HG02763 (cell line): ENCODE data around the gene ATP11A.
"Not testable (repeated sequence)": the region's sequence is repeated elsewhere in the genome, so short reads cannot be mapped to it uniquely, and the experiment has no call there.

Experiments used
- ATAC-seq: cut with Tn5 transposase; IDR thresholded peaks from one replicate; pipeline ENCODE4 v1.9.1; 2021; ENCODE audit warnings: mild to moderate bottlenecking, moderate library complexity; ENCODE audit not compliant: unreplicated experiment

Gene ATP11A

DNA sequence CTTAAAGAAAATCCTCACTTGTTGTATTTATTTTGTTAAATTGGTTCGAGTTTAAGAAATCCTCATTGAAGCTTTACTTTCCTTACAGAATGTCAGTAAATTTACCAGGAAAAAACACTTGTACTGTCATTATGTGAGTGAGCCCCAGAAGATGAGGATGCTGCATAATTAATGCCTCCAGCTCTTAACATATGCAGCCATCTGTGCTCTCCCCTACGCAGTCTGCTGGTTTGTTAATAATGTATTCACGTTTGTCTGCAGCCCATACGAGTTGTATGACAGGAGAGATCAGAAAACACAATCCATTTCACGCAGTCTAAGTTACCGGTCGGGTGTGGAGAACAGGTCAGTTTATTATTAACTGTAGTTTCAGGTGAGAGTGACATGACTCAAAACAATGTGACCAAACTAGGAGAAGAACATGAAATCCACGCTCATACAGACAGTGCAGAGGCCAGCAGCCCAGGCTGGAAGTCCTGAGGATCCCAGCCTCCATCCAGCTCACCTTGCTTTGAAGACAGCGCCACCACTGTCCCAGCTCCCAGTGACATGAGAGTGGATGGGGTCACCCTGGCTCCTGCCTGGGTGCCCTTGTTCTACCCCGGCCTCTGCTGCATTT lies 19.8 kb upstream of the ATP11A start:
- ATAC-seq = no peak

DNA sequence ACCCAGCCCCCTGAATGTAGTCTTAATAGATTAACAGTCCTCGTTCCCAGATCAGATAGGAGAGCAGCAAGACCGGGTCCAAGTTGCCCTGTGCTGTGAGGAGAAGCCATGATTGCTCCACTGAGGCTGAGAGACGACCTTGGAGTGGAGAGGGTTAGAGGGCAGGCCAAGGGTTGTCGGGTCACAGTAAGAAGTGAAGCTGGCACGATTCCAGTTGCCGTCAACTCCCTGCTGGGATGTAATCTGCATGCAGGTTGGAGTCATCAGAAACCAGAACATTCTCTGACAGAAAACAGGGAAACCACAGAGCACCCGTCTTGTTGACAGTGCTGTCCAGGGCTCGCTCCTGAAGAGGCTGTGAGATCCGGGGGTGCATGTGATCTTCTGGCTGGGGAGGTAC lies 19.0 kb upstream of the ATP11A start:
- no peak for ATAC-seq

GRCh38 chr13:112671359-112671758 lies 18.5 kb upstream of the ATP11A start:
- ATAC-seq = no peak

GRCh38 chr13:112672651-112673284 lies 17.1 kb upstream of the ATP11A start:
- ATAC-seq = no peak

- no peak for ATAC-seq
Measured at GRCh38 chr13:112674412-112675365, 15.1 kb upstream of the ATP11A start.

DNA sequence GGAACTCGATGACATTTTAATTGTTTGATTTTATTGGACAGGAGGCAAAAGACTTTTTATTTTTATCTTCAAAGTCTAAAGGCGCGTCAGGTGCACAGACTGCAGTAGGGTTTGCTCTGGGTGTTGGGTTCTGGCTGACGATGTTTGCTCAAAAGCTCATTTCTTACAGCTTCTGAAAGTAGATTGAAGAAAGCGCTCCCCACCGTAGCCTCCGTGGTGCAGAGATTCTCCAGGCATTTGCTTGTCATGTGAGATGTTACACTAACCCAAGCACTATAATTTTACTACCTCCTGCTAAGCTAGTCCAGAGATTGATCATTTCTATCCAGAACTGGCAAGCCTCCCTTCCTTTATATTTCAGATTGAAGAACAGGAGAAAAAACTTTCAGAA lies 14.5 kb upstream of the ATP11A start:
- no peak for ATAC-seq

DNA sequence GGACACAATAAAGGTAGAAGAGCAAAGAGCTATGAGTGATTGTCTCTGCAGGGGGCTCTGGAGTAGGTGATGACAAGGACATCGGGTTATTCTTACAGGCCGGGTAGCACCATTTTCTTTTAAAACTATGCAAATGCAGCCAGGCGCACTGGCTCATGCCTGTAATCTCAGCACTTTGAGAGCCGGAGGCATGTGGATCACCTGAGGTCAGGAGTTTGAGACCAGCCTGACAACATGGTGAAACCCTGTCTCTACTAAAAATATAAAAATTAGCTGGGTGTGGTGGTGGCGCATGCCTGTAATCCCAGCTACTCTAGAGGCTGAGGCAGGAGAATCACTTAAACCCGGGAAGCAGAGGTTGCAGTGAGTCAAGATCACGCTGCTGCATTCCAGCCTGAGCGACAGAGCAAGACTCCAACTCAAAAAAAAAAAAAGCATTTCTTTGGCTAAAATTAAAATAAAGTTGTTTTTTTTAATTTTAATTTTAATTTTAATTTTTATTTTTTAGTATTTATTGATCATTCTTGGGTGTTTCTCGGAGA lies 12.3 kb upstream of the ATP11A start:
- ATAC-seq = not testable (repeated sequence)

GRCh38 chr13:112679381-112679780 lies 10.5 kb upstream of the ATP11A start:
- no peak for ATAC-seq

DNA sequence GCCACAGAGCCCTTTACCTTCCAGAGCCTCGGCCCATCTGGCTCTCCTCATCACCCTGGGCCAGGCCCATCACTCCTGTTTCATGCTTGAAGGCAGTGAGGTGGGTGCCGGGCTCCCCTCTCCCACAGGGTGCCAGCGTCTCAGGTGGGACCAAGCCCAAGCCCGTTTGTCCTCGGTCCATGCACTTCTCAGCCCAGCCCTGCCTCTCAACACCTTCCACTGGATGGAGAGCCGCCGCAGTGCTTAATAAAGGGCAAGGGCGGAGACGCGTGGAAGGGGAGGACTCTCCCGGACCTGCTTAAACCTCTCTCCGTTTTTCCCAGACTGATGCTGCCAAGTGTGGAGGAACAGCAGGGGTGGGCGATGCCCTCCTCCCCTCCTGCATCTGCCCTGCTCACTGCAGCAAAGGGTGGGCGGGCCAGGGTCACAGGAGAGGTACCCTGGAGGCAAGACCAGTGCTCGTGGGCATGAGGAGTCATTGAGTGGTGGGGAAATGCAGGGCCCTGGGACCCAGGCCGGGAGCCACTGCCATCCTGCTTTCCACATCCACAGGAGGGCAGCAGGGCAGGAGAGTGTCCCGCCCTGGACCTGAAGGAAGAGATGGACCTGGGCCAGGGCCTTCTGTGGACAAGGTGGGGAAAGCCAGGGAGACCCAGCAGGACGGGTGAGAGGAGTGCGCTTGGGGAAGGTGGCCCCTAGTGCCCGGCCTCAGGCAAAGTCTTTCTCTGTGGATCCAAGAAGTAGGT lies 9.7 kb upstream of the ATP11A start:
- no peak for ATAC-seq

GRCh38 chr13:112680741-112681360 lies 9.0 kb upstream of the ATP11A start:
- ATAC-seq = no peak

- no peak for ATAC-seq
Measured at GRCh38 chr13:112683581-112683980, 6.3 kb upstream of the ATP11A start.

- ATAC-seq = no peak
Measured at GRCh38 chr13:112684071-112684845, 5.6 kb upstream of the ATP11A start.

GRCh38 chr13:112685189-112685805 lies 4.5 kb upstream of the ATP11A start:
- not testable (repeated sequence) for ATAC-seq

GRCh38 chr13:112685896-112686295 lies 3.9 kb upstream of the ATP11A start:
- no peak for ATAC-seq

DNA sequence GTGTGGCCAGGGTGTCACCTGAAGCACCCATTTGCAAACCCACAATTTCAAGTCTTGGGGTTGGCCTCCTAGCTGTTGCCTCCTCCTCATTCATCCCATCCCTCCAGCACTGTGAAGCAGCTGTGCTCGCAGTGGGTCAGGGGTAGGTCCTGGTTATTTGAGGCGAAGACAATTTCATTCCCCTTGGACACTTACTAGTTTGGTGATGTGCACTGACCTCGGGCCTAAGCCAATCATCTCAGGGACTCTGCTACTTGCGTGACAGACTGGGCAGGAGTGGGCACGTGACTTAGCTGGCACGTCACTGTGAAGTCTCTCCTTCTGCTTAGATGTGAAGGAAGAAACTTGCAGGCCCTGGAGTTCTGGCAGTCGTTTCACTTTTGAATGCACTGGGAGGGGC lies 3.5 kb upstream of the ATP11A start:
- no peak for ATAC-seq

DNA sequence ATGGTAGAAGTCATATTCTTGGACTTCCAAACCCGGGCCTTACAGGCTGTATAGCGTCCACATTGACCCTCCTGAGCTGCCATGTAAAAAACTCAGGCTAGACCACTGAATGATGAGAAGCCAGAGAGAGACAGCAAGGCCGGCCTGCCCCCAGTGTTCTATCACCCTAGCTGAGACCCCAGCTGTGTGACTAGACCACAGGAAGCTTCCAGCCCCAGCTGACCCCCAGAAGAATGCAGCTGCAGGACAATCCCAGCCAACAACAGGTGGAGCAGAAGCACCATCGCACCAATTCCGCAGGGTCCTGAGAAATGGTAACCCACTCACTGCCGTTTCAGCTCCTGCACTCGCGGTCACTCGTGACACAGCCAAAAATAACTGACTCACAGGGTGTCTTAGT lies 2.9 kb upstream of the ATP11A start:
- no peak for ATAC-seq

- no peak for ATAC-seq
Measured at GRCh38 chr13:112687836-112688559, 1.8 kb upstream of the ATP11A start.

GRCh38 chr13:112688560-112689302 lies 1.1 kb upstream of the ATP11A start:
- ATAC-seq = no peak
